K562 (cell line): Measurements from ENCODE around the gene ZNF618.

Experiments
- ETV6 ChIP-seq, 3 experiments: fragments of 150-350 bp in 1 of 3; sonication (generic) in 1 of 3; formaldehyde crosslinking in 1 of 3; IDR thresholded peaks; 2 replicates each; pipeline versions ENCODE4 v1.6.1 to v1.8.0; 2014 to 2022; ENCODE audit warnings: borderline replicate concordance in 2 of 3, low read depth in 2 of 3, antibody characterized with exemption in 1 of 3, low read length in 1 of 3, mild to moderate bottlenecking in 1 of 3, missing genetic modification reagents in 1 of 3
- MLX ChIP-seq, 2 experiments: fragments of 450-650 bp in 1 of 2; sonication (generic) in 1 of 2; formaldehyde crosslinking; conservative IDR thresholded peaks; 2 replicates each; pipeline versions ENCODE4 v1.4.0 to v1.8.1; 2020 to 2022; ENCODE audit warnings: mild to moderate bottlenecking in 1 of 2, missing genetic modification reagents in 1 of 2
- POLR2A ChIP-seq: fragments of 450-650 bp; conservative IDR thresholded peaks from 2 replicates; pipeline ENCODE4 v1.6.1; 2016
- ZBTB5 ChIP-seq: fragments of 450-650 bp; IDR thresholded peaks from 2 replicates; pipeline ENCODE4 v1.6.1; 2017; ENCODE audit warnings: antibody characterized with exemption
- ZC3H11A ChIP-seq: IDR thresholded peaks from 2 replicates; pipeline ENCODE4 v1.6.1; 2012; ENCODE audit warnings: low read depth, low read length, improper control_type of control experiment
- ZNF24 ChIP-seq: fragments of 450-650 bp; IDR thresholded peaks from 2 replicates; pipeline ENCODE4 v1.6.1; 2016
- TF ChIP-seq, protein P1 (sequence below): fragments of 450-650 bp; IDR thresholded peaks from 2 replicates; pipeline ENCODE4 v1.6.1; 2016

DNA sequence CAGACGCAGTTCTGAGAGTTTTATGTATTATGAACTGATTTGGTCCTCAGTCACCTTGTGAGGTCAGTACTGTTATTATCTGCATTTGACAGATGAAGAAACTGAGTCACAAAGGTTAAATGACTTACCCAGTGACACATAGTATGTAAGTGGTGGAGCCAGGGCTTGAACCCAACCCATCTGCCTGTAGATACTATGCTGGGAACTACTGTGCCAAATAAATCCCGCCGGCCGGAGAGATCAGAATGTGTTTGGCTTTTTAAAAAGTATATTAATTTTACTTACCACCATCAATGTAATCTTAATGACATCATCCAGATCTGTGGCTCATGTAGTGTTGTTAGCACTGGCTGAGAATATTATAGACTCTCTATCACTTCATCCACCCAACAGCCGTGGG, 80.8 kb downstream of the ZNF618 start:
- TF ChIP-seq ZC3H11A (no peak), POLR2A (no peak), MLX (CRISPR knock-in tag; conservative IDR thresholded peaks at IDR 0.05) (no peak), ZBTB5 (no peak), ETV6 (IDR thresholded peaks at IDR 0.05; ENCODE audit: borderline replicate concordance in 1 of 2, low read depth in 2 of 2, low read length in 1 of 2) (no peak), ETV6 (CRISPR knock-in tag; IDR thresholded peaks at IDR 0.05; ENCODE audit: borderline replicate concordance) (no peak), ZNF24 (no peak)
- TF ChIP-seq, protein P1, sequence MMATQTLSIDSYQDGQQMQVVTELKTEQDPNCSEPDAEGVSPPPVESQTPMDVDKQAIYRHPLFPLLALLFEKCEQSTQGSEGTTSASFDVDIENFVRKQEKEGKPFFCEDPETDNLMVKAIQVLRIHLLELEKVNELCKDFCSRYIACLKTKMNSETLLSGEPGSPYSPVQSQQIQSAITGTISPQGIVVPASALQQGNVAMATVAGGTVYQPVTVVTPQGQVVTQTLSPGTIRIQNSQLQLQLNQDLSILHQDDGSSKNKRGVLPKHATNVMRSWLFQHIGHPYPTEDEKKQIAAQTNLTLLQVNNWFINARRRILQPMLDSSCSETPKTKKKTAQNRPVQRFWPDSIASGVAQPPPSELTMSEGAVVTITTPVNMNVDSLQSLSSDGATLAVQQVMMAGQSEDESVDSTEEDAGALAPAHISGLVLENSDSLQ = no peak
